ENCODE results near the gene ACCS.

The ACCS gene

GRCh38 chr11:44083906-44084305, 17.8 kb downstream of the ACCS start:
- H3K79me2 ChIP-seq (ENCODE audit: control insufficient read depth, insufficient read depth, low read length) = no peaks in the 10 kb centered on the region
- no peak overlapping the region for H2BK5ac ChIP-seq (ENCODE audit: low read length)
- no peak overlapping the region for H3K23ac ChIP-seq (ENCODE audit: low read length)
- no peak for DNase-seq
- no peak overlapping the region for H2BK15ac ChIP-seq (replicated peaks; ENCODE audit: low read depth)
- WGBS (ENCODE audit: extremely low coverage, insufficient coverage, low lambda C conversion rate) = no CpG with 5 or more reads among the region's 5 CpGs
- H3K18ac ChIP-seq (ENCODE audit: low read length) = no peak overlapping the region
- H2BK120ac ChIP-seq (ENCODE audit: low read depth, low read length) = no peak overlapping the region
- H3K4me2 ChIP-seq (ENCODE audit: low read length) = no peak overlapping the region
- H3K4ac ChIP-seq (ENCODE audit: low read depth, low read length) = no peak overlapping the region
- H4K5ac ChIP-seq (ENCODE audit: low read length) = no peak overlapping the region
- H3K9ac ChIP-seq (ENCODE audit: low read length) = no peak overlapping the region
- no peaks in the 10 kb centered on the region for H3K4me1 ChIP-seq (ENCODE audit: control insufficient read depth, low read depth, low read length)
- H4K8ac ChIP-seq (ENCODE audit: low read depth, low read length) = no peak overlapping the region
- H3K36me3 ChIP-seq (ENCODE audit: control insufficient read depth, insufficient read depth, low read length) = no peaks in the 10 kb centered on the region
- no peak overlapping the region for H3K27ac ChIP-seq (ENCODE audit: low read depth, low read length)
- no peak overlapping the region for H2AK5ac ChIP-seq (ENCODE audit: low read length)
- no peaks in the 10 kb centered on the region for H3K27me3 ChIP-seq (ENCODE audit: insufficient read depth, low read length, poor library complexity)
- H3K79me1 ChIP-seq (ENCODE audit: low read length) = no peaks in the 10 kb centered on the region
- H3K4me3 ChIP-seq (ENCODE audit: low read length) = no peak overlapping the region
- H3K56ac ChIP-seq (ENCODE audit: low read length) = no peak overlapping the region

DNA sequence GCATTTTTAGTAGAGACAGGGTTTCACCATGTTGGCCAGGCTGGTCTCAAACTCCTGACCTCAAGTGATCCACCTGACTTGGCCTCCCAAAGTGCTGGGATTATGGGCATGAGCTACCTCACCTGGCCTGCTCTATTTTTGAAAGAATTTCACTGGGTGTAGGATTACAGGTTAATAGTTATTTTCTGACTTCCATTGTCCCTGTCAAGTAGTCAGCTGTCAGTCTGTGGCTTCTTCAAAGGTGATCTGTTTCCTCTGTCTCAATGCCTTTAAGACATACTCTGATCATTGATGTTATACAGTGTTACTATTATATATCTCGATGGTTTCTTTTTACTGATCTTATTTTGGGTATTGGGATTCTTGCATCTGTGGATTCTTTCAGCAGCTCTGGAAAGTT, 19.3 kb downstream of the ACCS start:
- no peaks in the 10 kb centered on the region for H3K27me3 ChIP-seq (ENCODE audit: insufficient read depth, low read length, poor library complexity)
- no peak overlapping the region for H2AK5ac ChIP-seq (ENCODE audit: low read length)
- H3K4me1 ChIP-seq (ENCODE audit: control insufficient read depth, low read depth, low read length) = no peaks in the 10 kb centered on the region
- H3K27ac ChIP-seq (ENCODE audit: low read depth, low read length) = no peak overlapping the region
- no peaks in the 10 kb centered on the region for H3K79me2 ChIP-seq (ENCODE audit: control insufficient read depth, insufficient read depth, low read length)
- no peak overlapping the region for H4K8ac ChIP-seq (ENCODE audit: low read depth, low read length)
- DNase-seq = no peak
- no CpG with 5 or more reads among the region's 1 CpG for WGBS (ENCODE audit: extremely low coverage, insufficient coverage, low lambda C conversion rate)
- H2BK120ac ChIP-seq (ENCODE audit: low read depth, low read length) = no peak overlapping the region
- H3K18ac ChIP-seq (ENCODE audit: low read length) = no peak overlapping the region
- no peak overlapping the region for H2BK15ac ChIP-seq (replicated peaks; ENCODE audit: low read depth)
- no peak overlapping the region for H3K4me2 ChIP-seq (ENCODE audit: low read length)
- no peak overlapping the region for H3K56ac ChIP-seq (ENCODE audit: low read length)
- H2BK5ac ChIP-seq (ENCODE audit: low read length) = no peak overlapping the region
- H3K9ac ChIP-seq (ENCODE audit: low read length) = no peak overlapping the region
- H3K23ac ChIP-seq (ENCODE audit: low read length) = no peak overlapping the region
- H3K36me3 ChIP-seq (ENCODE audit: control insufficient read depth, insufficient read depth, low read length) = no peaks in the 10 kb centered on the region
- no peak overlapping the region for H3K4me3 ChIP-seq (ENCODE audit: low read length)
- H3K4ac ChIP-seq (ENCODE audit: low read depth, low read length) = no peak overlapping the region
- H4K5ac ChIP-seq (ENCODE audit: low read length) = no peak overlapping the region
- H3K79me1 ChIP-seq (ENCODE audit: low read length) = no peaks in the 10 kb centered on the region

DNA sequence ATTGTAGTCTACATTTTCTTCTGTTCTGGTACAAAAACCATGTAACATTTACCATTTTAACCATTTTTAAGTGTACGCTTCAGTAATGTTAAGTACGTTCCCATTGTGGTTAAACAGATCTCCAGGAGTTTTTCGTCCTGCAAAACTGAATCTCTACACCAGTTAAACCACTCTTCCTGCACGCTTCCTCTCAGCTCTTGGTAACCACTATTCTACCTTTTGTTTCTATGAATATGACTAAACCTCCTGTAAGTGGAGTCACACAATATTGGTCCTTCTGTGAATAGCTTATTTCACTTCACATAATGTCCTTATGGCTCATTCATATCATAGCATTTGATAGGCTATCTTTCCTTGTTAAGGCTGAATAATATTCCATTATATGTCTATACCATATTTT, 22.3 kb downstream of the ACCS start:
- H3K56ac ChIP-seq (ENCODE audit: low read length) = no peak overlapping the region
- H4K5ac ChIP-seq (ENCODE audit: low read length) = no peak overlapping the region
- H3K4me3 ChIP-seq (ENCODE audit: low read length) = no peak overlapping the region
- WGBS (ENCODE audit: extremely low coverage, insufficient coverage, low lambda C conversion rate) = no CpG with 5 or more reads among the region's 4 CpGs
- no peaks in the 10 kb centered on the region for H3K4me1 ChIP-seq (ENCODE audit: control insufficient read depth, low read depth, low read length)
- H4K8ac ChIP-seq (ENCODE audit: low read depth, low read length) = no peak overlapping the region
- no peak overlapping the region for H3K9ac ChIP-seq (ENCODE audit: low read length)
- no peak overlapping the region for H3K27ac ChIP-seq (ENCODE audit: low read depth, low read length)
- H2BK15ac ChIP-seq (replicated peaks; ENCODE audit: low read depth) = no peak overlapping the region
- no peak overlapping the region for H2BK5ac ChIP-seq (ENCODE audit: low read length)
- no peaks in the 10 kb centered on the region for H3K27me3 ChIP-seq (ENCODE audit: insufficient read depth, low read length, poor library complexity)
- DNase-seq = no peak
- H3K23ac ChIP-seq (ENCODE audit: low read length) = no peak overlapping the region
- H3K79me2 ChIP-seq (ENCODE audit: control insufficient read depth, insufficient read depth, low read length) = no peaks in the 10 kb centered on the region
- H2BK120ac ChIP-seq (ENCODE audit: low read depth, low read length) = no peak overlapping the region
- no peak overlapping the region for H3K18ac ChIP-seq (ENCODE audit: low read length)
- H3K79me1 ChIP-seq (ENCODE audit: low read length) = no peaks in the 10 kb centered on the region
- no peak overlapping the region for H3K4me2 ChIP-seq (ENCODE audit: low read length)
- H3K4ac ChIP-seq (ENCODE audit: low read depth, low read length) = no peak overlapping the region
- no peaks in the 10 kb centered on the region for H3K36me3 ChIP-seq (ENCODE audit: control insufficient read depth, insufficient read depth, low read length)
- no peak overlapping the region for H2AK5ac ChIP-seq (ENCODE audit: low read length)

GRCh38 chr11:44088871-44089270, 22.8 kb downstream of the ACCS start:
- Histone ChIP-seq H2BK15ac (replicated peaks; ENCODE audit: low read depth) (no peak overlapping the region), H3K27me3 (ENCODE audit: insufficient read depth, low read length, poor library complexity) (no peaks in the 10 kb centered on the region), H2AK5ac (ENCODE audit: low read length) (no peak overlapping the region), H3K4me1 (ENCODE audit: control insufficient read depth, low read depth, low read length) (no peaks in the 10 kb centered on the region), H3K27ac (ENCODE audit: low read depth, low read length) (no peak overlapping the region), H3K4me2 (ENCODE audit: low read length) (no peak overlapping the region), H3K36me3 (ENCODE audit: control insufficient read depth, insufficient read depth, low read length) (no peaks in the 10 kb centered on the region), H4K5ac (ENCODE audit: low read length) (no peak overlapping the region), H3K23ac (ENCODE audit: low read length) (no peak overlapping the region), H3K18ac (ENCODE audit: low read length) (no peak overlapping the region), H3K4ac (ENCODE audit: low read depth, low read length) (no peak overlapping the region), H3K79me2 (ENCODE audit: control insufficient read depth, insufficient read depth, low read length) (no peaks in the 10 kb centered on the region), H2BK120ac (ENCODE audit: low read depth, low read length) (no peak overlapping the region), H2BK5ac (ENCODE audit: low read length) (no peak overlapping the region), H3K56ac (ENCODE audit: low read length) (no peak overlapping the region), H4K8ac (ENCODE audit: low read depth, low read length) (no peak overlapping the region), H3K9ac (ENCODE audit: low read length) (no peak overlapping the region), H3K79me1 (ENCODE audit: low read length) (no peaks in the 10 kb centered on the region), H3K4me3 (ENCODE audit: low read length) (no peak overlapping the region)
- no peak for DNase-seq
- WGBS (ENCODE audit: extremely low coverage, insufficient coverage, low lambda C conversion rate) = no CpG with 5 or more reads among the region's 4 CpGs

GRCh38 chr11:44090539-44090938, 24.5 kb downstream of the ACCS start:
- H3K79me1 ChIP-seq (ENCODE audit: low read length) = no peaks in the 10 kb centered on the region
- H2BK120ac ChIP-seq (ENCODE audit: low read depth, low read length) = no peak overlapping the region
- no peak overlapping the region for H3K4me3 ChIP-seq (ENCODE audit: low read length)
- no peak overlapping the region for H3K27ac ChIP-seq (ENCODE audit: low read depth, low read length)
- no peaks in the 10 kb centered on the region for H3K79me2 ChIP-seq (ENCODE audit: control insufficient read depth, insufficient read depth, low read length)
- H3K36me3 ChIP-seq (ENCODE audit: control insufficient read depth, insufficient read depth, low read length) = no peaks in the 10 kb centered on the region
- H3K27me3 ChIP-seq (ENCODE audit: insufficient read depth, low read length, poor library complexity) = no peaks in the 10 kb centered on the region
- no peaks in the 10 kb centered on the region for H3K4me1 ChIP-seq (ENCODE audit: control insufficient read depth, low read depth, low read length)
- WGBS (ENCODE audit: extremely low coverage, insufficient coverage, low lambda C conversion rate) = no CpG with 5 or more reads among the region's 1 CpG
- no peak overlapping the region for H3K18ac ChIP-seq (ENCODE audit: low read length)
- no peak overlapping the region for H3K4ac ChIP-seq (ENCODE audit: low read depth, low read length)
- no peak overlapping the region for H2BK5ac ChIP-seq (ENCODE audit: low read length)
- no peak for DNase-seq
- H4K8ac ChIP-seq (ENCODE audit: low read depth, low read length) = no peak overlapping the region
- no peak overlapping the region for H3K56ac ChIP-seq (ENCODE audit: low read length)
- no peak overlapping the region for H3K9ac ChIP-seq (ENCODE audit: low read length)
- H3K4me2 ChIP-seq (ENCODE audit: low read length) = no peak overlapping the region
- no peak overlapping the region for H2AK5ac ChIP-seq (ENCODE audit: low read length)
- H4K5ac ChIP-seq (ENCODE audit: low read length) = no peak overlapping the region
- H3K23ac ChIP-seq (ENCODE audit: low read length) = no peak overlapping the region
- H2BK15ac ChIP-seq (replicated peaks; ENCODE audit: low read depth) = no peak overlapping the region

- no peak overlapping the region for H3K4ac ChIP-seq (ENCODE audit: low read depth, low read length)
- no peak overlapping the region for H2BK120ac ChIP-seq (ENCODE audit: low read depth, low read length)
- no peak overlapping the region for H2AK5ac ChIP-seq (ENCODE audit: low read length)
- no peak overlapping the region for H3K4me3 ChIP-seq (ENCODE audit: low read length)
- H3K4me1 ChIP-seq (ENCODE audit: control insufficient read depth, low read depth, low read length) = no peaks in the 10 kb centered on the region
- H3K27me3 ChIP-seq (ENCODE audit: insufficient read depth, low read length, poor library complexity) = no peaks in the 10 kb centered on the region
- no peak overlapping the region for H3K4me2 ChIP-seq (ENCODE audit: low read length)
- no peaks in the 10 kb centered on the region for H3K36me3 ChIP-seq (ENCODE audit: control insufficient read depth, insufficient read depth, low read length)
- peak; percentile 89 for DNase-seq
- H3K23ac ChIP-seq (ENCODE audit: low read length) = no peak overlapping the region
- no peak overlapping the region for H3K27ac ChIP-seq (ENCODE audit: low read depth, low read length)
- no peak overlapping the region for H4K8ac ChIP-seq (ENCODE audit: low read depth, low read length)
- H3K18ac ChIP-seq (ENCODE audit: low read length) = no peak overlapping the region
- H2BK15ac ChIP-seq (replicated peaks; ENCODE audit: low read depth) = no peak overlapping the region
- no peak overlapping the region for H3K9ac ChIP-seq (ENCODE audit: low read length)
- WGBS (ENCODE audit: extremely low coverage, insufficient coverage, low lambda C conversion rate) = no CpG with 5 or more reads among the region's 11 CpGs
- peaks cover 1% of the 10 kb centered on the region for H3K79me1 ChIP-seq (ENCODE audit: low read length)
- H4K5ac ChIP-seq (ENCODE audit: low read length) = no peak overlapping the region
- H2BK5ac ChIP-seq (ENCODE audit: low read length) = no peak overlapping the region
- H3K56ac ChIP-seq (ENCODE audit: low read length) = no peak overlapping the region
- H3K79me2 ChIP-seq (ENCODE audit: control insufficient read depth, insufficient read depth, low read length) = no peaks in the 10 kb centered on the region
Measured at GRCh38 chr11:44094260-44094868, 28.3 kb downstream of the ACCS start.

Data from mesendoderm (in vitro differentiated cells).